DND-41 (cell line): Measurements from ENCODE around the gene EDEM3.

Experiments
- EZH2 ChIP-seq: IDR thresholded peaks from 3 replicates; pipeline ENCODE4 v1.6.1; 2012; ENCODE audit warnings: borderline replicate concordance, low read depth, mild to moderate bottlenecking, moderate library complexity, low read length, inconsistent platforms; ENCODE audit not compliant: severe bottlenecking
- TF ChIP-seq, protein P1 (sequence below): IDR thresholded peaks from 2 replicates; pipeline ENCODE4 v1.5.1; 2012; ENCODE audit warnings: borderline replicate concordance, low read length, moderate library complexity, mild to moderate bottlenecking; ENCODE audit not compliant: poor library complexity, severe bottlenecking; ENCODE audit errors: extremely low read depth

DNA sequence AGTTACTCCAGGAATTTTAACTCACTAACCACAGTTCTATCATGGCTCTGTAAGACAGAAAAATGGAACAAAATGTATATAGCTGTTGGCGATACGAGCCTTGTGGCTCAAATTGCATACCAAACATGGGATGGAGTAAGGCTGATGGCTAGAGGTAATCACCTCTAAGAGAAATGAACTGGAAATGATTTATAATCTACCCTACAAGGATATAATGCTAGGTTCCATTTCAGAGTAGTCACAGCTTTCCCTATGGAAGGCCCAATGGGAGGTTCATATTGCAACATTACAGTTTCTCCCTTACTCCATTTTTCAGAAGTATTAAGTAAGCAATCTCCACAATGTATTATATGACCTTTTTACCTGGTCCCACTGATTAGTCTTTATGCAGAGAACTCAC lies 61.6 kb downstream of the EDEM3 start:
- TF ChIP-seq, protein P1, sequence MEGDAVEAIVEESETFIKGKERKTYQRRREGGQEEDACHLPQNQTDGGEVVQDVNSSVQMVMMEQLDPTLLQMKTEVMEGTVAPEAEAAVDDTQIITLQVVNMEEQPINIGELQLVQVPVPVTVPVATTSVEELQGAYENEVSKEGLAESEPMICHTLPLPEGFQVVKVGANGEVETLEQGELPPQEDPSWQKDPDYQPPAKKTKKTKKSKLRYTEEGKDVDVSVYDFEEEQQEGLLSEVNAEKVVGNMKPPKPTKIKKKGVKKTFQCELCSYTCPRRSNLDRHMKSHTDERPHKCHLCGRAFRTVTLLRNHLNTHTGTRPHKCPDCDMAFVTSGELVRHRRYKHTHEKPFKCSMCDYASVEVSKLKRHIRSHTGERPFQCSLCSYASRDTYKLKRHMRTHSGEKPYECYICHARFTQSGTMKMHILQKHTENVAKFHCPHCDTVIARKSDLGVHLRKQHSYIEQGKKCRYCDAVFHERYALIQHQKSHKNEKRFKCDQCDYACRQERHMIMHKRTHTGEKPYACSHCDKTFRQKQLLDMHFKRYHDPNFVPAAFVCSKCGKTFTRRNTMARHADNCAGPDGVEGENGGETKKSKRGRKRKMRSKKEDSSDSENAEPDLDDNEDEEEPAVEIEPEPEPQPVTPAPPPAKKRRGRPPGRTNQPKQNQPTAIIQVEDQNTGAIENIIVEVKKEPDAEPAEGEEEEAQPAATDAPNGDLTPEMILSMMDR, result no peak
- TF ChIP-seq EZH2, result no peak
